HL-60/S4 treated with retinoic acid at 250 ng/mL for 4 days and 3 days (cell line): ENCODE data around the gene RNU1-2.
"Not testable (repeated sequence)": the region's sequence is repeated elsewhere in the genome, so short reads cannot be mapped to it uniquely, and the experiment has no call there.

Experiments used
- in situ Hi-C: fragments of 300-500 bp; cut with MboI; formaldehyde crosslinking; loops from 2 replicates; pipeline ENCODE4 v1.7.0; 2022; ENCODE audit warnings: low sequenced_read_pairs

Gene RNU1-2

DNA sequence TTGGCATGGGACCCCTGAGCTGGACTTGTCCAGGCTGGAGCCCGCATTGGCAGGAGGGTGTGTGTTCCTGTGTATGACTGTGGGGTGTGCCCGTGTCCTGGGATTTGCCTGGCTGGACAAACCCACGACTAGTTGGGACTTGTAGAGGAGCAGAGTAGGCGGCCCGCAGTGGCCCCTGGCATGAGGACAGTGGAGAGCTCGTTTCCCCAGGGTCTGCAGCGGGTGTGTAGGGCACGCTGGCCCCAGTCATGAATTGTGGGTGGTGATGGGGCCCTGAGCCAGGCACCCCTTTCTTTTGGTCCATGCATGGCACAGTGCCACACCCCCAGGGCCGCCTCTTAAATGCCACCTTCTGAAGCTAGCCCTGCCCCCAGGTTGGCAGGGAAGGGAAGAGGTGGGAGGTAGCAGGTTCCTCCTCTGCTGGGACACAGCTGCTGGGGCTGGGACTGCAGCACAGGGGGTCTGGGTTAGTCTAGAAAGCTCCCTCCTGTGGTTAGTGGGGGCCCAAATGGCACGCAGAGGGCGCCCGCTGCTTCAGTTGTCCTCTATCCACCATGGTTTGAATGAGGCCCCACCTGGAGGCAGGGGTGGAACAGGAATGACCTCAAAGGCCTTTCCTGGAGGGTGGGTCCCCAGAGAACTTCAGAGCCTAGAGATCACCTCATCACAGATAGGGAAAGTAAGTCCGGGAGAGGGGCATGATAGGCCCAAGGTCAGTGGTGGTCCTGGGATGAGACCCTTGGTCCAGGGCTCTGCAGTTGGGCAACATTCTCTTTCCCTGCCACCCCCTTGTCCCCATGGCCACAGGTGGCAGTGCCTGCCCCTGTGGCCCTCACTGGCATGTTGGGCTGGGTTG is 30.1 kb downstream of the RNU1-2 start:
- in situ Hi-C loops = no loop called here

DNA sequence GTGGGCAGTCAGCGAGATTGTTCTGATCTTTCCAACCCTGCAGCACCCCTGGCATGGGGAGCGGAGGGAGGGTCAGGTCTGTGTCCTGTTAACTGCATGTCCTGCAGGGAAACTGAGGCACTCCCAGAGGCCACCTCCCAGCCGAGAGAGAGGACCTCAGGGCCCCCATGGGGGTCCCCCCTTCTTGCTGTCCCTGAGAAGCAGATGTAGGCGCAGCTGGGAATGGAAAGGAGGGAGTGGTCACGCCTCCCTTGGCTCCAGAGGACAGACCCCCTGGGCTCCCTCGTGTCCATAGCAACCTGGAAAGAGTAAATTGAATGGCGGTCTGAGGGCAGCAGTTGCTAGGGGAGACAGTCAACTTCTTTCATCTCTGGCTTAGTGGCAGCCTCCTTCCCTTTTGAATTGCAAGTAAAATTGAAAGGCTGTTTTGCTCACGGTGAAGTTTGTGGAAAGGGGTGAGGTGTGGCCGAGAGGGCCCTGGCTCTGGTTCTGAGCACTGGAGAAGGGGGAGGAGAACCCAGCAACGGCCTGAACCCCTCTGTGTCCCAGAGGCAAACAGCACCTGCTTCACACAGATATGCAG is 30.8 kb downstream of the RNU1-2 start:
- in situ Hi-C loops = no loop called here

DNA sequence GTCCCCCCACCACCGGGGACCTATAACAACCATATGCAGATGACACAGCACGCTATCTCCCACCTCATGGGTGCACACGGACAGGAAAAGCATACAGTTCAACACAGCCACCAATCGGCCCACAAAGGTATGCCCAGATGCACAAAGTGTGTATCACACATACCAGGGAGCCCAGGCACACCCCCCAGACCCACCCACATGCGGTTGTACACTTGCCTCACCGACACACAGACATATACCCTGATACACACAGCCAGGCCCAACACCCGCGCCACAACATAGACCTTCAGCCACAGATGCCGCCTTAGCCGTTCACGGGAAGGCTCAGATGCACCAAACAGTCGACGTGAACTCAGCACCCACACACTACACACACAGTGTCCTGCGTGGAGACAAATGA is 31.5 kb downstream of the RNU1-2 start:
- in situ Hi-C loops = no loop called here

DNA sequence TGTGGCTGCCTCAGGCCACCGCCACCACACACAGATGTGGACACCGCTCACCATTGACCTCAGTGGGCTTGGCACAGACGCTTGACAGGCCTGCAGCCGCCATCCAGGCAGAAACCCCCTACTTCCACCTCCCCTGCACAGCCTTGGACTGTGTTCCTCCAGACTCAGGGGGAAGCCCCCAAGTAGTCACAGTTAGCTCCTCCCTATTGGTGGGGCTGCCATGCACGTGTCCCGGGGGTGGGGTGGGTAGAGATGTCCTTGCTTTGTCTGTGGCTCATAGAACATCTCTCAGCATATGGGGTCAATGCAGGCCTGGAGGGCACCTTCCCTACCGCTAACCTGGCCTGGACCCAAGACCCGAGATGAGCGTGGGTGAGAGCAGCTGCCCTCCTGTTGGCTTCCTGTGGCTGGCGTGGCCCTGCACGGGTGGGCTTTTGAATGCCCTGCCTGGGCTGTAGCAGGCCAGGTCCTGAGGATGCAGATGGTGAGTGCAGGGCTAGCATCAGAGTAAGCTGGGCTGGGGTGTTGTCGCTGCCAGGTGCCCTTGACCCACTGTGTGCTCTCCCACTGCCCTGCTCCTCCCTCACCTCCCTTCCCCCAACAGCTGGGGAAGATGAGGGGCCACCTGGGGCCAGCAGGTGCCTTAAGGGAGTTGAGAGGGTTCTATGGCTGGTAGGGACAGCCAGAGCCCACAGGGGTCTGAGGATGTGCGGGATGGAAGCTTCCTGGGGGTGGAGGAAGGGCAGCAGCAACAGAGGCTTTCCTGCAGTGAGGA is 32.1 kb downstream of the RNU1-2 start:
- in situ Hi-C loops = no loop called here

DNA sequence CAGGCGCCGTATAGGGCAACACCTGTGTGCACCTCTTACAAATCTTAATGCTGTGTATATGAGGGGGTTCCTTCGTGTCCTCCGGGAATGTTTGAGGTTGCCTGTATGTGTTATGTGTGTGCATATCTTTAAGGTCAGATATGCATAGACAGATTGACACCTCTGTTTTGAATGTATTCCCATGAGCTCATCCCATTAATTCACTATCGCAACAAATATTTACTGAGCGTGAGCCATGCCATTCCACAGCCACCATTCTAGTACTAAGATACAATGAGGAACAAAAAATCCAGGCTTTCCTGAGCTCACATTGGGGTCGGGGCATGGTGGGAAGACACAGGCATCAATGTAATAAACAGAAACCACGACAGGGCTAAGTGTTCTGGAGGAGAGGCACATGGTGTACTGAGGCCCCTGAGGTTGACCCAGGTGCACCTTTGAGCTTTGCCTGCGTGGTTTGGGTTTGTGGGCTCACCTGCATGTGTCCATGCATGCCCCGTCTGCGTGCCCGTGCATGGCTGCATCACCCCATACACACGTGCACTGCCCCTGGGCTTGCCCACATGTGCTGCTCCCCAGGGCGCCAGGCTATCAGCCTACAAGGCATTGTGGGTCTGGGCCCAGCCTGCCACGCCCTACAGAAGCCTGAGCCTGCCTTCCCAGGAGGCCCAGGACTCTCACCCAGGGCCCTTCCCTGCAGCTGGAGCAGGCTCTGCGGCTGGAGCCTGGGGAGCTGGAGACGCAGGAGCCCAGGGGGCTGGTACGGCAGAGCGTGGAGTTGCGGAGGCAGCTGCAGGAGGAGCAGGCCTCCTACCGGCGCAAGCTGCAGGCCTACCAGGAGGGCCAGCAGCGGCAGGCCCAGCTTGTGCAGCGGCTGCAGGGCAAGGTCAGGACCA is 33.6 kb downstream of the RNU1-2 start:
- in situ Hi-C loops = not testable (repeated sequence)

DNA sequence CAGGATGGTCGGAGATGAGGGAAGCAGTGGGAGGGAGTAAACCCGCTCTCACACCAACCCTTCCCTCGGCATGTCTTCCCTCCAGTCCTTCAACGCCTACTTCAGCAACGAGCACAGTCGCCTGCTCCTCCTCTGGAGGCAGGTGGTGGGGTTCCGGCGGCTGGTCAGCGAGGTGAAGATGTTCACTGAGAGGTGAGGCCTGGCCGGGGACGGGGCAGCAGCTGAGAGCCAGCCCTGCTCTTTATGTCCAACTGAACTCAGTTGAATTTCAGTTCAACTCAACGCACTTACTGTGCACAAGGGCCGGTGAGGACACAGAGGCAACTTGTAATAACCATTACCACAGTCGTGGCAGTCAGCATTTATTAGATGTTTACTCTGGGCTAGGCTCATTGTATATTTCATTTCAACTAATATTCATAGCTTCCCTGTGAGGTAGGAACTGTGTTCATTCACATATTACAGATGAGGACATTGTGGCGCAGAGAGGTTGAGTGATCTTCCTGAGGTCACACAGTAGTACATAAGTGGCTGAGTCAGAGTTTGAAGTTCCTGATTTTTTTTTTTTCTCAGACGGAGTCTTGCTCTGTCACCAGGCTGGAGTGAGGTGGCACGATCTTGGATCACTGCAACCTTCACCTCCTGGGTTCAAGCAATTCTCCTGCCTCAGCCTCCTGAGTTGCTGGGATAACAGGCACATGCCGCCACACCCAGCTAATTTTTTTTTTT is 35.6 kb downstream of the RNU1-2 start:
- in situ Hi-C loops = not testable (repeated sequence)

DNA sequence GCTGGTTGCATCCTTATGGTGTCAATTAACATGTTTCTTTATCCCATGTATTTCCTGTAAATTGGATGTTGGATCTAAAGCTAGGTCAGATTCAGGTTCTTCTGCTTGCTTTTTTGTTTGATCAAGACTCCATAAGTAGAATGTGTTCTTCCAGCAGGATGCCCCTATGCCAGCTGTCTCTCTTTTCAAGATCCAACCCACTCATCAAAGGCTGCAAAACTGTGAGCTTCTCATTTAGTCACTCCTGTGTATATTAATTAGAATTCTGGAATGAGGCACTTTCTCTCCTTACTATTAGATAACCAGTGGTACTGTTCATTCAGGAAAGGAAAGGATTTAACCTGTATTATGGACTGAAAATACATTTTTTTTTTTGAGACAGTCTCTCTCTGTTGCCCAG is 38.2 kb downstream of the RNU1-2 start:
- in situ Hi-C loops = not testable (repeated sequence)

DNA sequence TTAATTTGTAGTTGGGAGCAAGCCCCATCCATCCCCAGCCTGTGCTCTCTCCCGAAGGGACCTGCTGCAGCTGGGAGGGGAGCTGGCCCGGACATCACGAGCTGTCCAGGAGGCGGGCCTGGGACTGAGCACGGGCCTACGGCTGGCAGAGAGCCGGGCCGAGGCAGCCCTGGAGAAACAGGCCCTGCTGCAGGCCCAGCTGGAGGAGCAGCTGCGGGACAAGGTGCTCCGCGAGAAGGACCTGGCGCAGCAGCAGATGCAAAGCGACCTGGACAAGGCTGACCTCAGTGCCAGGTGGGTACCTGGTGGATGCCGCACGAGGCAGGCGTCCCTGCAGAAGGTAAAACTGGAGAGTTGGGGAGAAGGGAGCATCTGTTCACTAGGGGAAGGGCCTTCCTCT is 40.8 kb downstream of the RNU1-2 start:
- in situ Hi-C loops = not testable (repeated sequence)

DNA sequence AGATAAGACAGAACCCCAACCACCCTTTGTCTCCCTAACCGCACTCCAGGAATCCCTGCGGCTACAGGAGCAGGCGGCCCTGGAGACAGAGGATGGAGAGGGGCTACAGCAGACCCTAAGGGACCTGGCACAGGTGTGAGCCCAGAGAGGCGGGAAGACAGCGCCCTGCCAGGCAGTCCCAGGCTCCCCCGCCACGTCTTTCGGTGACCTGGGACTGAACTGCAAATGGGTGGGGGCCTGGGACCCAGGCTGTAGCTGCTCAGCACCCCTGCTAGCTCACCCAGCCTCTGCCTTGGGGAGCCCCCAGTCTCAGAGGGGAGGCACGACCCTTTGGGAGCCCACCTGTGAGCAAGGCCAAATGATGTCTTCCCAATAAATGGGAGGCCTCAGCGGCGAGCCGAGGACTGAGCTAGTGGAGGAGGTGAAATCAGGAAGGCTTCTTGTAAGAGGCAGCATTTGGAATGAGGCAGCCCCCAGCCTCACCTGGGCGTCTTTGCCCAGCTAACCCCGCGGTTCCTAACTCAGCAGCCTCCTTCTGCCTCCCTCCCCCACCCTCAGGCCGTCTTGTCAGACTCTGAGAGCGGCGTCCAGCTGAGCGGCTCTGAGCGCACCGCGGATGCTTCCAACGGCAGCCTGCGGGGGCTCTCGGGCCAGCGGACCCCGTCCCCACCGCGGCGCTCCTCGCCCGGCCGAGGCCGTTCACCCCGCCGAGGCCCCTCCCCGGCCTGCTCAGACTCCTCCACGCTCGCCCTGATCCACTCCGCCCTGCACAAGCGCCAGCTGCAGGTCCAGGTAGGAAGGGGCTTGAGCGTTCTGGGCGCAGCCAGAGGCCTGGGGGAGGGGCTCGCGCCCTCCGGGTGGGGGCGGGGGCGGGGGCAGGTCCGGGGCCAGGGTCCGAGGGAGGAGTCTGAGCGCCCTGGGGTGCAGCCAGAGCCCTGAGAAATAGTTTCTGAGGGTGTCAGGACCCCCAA is 42.9 kb downstream of the RNU1-2 start:
- in situ Hi-C loops = no loop called here

DNA sequence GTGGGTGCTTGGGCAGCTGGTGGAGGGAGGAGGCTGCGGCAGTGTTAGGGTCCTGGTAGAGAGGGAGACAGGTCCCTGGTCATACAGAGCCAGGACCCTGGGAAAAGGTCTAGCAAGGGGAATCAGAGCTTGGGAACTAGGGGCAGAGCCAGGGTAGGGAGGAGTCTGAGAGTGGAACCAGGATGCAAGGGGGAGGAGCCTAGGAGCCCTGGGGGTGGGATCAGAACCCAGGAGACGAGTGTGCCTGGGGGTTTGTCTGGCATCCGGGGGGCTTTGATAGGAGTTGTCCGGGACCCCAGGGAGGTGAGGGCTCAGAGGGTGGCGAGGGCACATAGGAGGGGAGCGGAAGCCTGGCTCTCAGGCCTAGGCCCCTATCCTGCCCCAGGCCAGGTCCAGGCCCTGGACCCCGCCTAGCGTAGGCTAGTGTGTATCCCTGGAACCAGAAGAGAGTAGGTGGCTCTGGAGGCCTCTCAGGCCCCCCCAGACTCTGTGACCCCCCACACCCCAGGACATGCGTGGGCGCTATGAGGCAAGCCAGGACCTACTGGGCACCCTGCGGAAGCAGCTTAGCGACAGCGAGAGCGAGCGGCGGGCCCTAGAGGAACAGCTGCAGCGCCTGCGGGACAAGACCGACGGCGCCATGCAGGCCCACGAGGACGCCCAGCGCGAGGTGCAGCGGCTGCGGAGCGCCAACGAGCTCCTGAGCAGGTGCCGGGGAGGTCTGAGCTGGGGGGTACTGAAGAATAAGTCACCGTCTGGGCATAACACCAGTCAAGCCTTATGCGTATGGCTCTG is 43.8 kb downstream of the RNU1-2 start:
- in situ Hi-C loops = not testable (repeated sequence)

DNA sequence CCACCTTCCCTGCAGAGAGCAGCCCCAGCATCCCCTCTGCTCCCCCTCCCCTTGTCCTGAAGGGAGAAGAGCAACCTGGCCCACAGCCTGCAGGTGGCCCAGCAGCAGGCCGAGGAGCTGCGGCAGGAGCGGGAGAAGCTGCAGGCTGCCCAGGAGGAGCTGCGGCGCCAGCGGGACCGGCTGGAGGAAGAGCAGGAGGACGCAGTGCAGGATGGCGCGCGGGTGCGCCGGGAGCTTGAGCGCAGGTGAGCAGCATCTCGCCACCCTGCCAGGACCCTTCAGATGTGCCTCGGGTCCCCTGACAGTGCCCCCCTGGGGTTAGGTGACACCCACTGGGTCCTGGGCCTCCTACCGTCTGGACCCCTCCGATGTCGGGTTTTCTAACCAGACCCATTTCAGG is 48.3 kb downstream of the RNU1-2 start:
- in situ Hi-C loops = no loop called here

DNA sequence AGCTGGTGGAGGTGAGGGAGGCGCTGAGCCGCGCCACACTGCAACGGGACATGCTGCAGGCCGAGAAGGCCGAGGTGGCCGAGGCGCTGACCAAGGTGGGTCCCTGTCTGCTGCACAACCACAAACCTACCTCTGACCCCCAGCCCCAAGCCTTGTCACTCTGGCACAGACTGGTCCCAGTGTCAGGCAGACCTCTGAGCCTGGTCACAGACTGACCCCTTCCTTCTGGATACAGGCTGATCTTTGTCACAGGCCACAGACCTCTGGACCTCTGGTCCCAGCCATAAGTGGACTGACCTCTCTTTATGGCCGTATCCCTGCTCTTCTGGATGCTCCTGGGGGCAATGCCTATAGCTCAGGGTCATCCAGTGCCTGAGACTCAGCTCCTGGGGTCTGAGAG is 49.7 kb downstream of the RNU1-2 start:
- in situ Hi-C loops = not testable (repeated sequence)
